Measurements from ENCODE around the gene TAF11L12.
"Not testable (repeated sequence)": the region's sequence is repeated elsewhere in the genome, so short reads cannot be mapped to it uniquely, and the experiment has no call there.

The TAF11L12 gene

DNA sequence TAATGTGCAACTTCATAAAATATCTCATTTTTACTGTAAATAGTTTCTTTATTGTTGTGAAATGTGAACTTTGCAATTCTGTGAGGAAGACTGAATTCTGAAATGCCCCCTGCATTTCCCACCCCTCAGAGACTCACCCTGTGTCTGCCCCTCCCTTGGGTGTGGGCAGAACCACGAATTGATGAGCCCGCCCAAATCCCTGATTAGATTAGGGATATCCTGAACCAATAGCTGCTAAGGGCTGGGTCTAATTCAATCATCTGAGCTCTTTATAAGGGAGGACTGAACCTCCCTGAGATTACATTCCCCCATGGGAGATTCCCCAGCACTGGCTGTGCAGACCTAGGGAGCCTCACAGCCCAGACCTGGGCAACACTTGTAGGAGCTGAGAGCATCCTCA is at the start of gene TAF11L12:
Gene TAF11L12 (plus strand): TSS at position 301 of the 400 bp plus-strand sequence.
- not testable (repeated sequence) for DNase-seq (ENCODE audit: low read depth in 2 of 3, low spot score in 2 of 3)

DNA sequence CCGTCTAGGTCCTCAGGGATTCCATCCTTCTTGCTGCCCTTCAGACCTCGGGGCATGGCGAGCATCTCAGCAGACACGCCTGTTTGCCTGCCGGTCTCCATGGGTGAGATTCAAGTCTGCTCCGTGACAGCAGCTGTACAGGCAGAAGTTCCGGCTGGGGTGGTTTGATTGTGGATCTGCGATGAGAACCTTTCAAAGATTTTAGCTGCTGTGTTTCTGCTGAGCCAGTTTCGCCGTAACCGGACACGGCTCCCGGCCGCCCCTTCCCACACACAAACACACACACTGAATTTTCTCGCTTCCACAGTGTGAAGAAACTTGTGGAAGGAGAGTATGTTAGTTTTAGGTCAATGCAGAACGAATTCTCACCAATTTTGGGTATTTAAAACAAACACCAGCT is 24.5 kb upstream of the TAF11L12 start, which contains the start of gene TAF11L7:
Gene TAF11L7 (minus strand): TSS at position 101 of the 400 bp plus-strand sequence.
- DNase-seq (ENCODE audit: low read depth in 2 of 3, low spot score in 2 of 3), result not testable (repeated sequence)

DNA sequence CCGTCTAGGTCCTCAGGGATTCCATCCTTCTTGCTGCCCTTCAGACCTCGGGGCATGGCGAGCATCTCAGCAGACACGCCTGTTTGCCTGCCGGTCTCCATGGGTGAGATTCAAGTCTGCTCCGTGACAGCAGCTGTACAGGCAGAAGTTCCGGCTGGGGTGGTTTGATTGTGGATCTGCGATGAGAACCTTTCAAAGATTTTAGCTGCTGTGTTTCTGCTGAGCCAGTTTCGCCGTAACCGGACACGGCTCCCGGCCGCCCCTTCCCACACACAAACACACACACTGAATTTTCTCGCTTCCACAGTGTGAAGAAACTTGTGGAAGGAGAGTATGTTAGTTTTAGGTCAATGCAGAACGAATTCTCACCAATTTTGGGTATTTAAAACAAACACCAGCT is 19.3 kb upstream of the TAF11L12 start, which contains the start of gene TAF11L8:
Gene TAF11L8 (minus strand): TSS at position 101 of the 400 bp plus-strand sequence.
- DNase-seq (ENCODE audit: low read depth in 2 of 3, low spot score in 2 of 3), result not testable (repeated sequence)

DNA sequence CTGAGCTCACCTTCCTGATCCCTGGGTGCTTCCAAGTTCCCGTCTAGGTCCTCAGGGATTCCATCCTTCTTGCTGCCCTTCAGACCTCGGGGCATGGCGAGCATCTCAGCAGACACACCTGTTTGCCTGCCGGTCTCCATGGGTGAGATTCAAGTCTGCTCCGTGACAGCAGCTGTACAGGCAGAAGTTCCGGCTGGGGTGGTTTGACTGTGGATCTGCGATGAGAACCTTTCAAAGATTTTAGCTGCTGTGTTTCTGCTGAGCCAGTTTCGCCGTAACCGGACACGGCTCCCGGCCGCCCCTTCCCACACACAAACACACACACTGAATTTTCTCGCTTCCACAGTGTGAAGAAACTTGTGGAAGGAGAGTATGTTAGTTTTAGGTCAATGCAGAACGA is 15.9 kb upstream of the TAF11L12 start, which contains the start of gene TAF11L9:
Gene TAF11L9 (minus strand): TSS at position 140 of the 400 bp plus-strand sequence.
- DNase-seq (ENCODE audit: low read depth in 2 of 3, low spot score in 2 of 3), result not testable (repeated sequence)

DNA sequence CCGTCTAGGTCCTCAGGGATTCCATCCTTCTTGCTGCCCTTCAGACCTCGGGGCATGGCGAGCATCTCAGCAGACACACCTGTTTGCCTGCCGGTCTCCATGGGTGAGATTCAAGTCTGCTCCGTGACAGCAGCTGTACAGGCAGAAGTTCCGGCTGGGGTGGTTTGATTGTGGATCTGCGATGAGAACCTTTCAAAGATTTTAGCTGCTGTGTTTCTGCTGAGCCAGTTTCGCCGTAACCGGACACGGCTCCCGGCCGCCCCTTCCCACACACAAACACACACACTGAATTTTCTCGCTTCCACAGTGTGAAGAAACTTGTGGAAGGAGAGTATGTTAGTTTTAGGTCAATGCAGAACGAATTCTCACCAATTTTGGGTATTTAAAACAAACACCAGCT is 12.5 kb upstream of the TAF11L12 start, which contains the start of gene TAF11L10:
Gene TAF11L10 (minus strand): TSS at position 101 of the 400 bp plus-strand sequence.
- not testable (repeated sequence) for DNase-seq (ENCODE audit: low read depth in 2 of 3, low spot score in 2 of 3)

DNA sequence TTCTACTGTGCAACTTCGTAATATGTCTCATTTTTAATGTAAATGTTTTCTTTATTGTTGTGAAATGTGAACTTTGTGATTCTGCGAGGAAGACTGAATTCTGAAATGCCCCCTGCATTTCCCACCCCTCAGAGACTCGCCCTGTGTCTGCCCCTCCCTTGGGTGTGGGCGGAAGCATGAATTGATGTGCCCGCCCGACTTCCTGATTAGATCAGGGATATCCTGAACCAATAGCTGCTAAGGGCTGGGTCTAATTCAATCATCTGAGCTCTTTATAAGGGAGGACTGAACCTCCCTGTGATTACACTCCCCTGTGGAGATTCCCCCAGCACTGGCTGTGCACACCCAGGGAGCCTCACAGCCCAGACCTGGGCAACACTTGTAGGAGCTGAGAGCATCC is 6.3 kb upstream of the TAF11L12 start, which contains the start of gene TAF11L11:
Gene TAF11L11 (plus strand): TSS at position 304 of the 400 bp plus-strand sequence.
- not testable (repeated sequence) for DNase-seq (ENCODE audit: low read depth in 2 of 3, low spot score in 2 of 3)

DNA sequence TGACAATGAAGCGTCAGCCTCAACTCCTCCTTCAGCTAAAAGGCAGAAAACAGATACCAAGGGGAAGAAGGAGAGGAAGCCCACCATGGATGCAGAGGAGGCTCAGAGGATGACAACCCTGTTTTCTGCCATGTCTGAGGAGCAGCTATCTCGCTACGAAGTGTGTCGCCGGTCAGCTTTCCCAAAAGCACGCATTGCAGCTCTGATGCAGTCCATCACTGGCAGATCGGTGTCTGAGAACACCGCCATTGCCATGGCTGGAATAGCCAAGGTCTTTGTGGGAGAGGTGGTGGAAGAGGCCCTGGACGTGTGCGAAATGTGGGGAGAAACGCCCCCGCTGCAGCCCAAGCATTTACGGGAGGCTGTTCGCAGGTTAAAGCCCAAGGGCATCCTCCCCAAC is 5.2 kb upstream of the TAF11L12 start:
- no peak for DNase-seq (ENCODE audit: low read depth in 2 of 3, low spot score in 2 of 3)

DNA sequence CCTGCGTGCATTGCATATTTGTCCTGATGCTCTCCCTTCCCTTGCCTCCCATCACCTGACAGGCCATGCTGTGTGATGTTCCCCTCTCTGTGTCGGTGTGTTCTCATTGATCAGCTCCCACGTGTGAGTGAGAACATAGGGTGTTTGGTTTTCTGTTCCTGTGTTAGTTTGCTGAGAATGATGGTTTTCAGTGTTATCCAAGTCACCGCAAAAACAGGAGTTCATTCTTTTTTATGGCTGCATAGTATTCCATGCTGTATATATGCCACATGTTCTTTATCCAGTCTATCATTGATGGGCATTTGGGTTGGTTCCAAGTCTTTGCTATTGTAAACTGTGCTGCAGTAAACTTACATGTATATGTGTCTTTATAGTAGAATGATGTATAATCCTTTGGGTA is 2.7 kb upstream of the TAF11L12 start:
- not testable (repeated sequence) for DNase-seq (ENCODE audit: low read depth in 2 of 3, low spot score in 2 of 3)

DNA sequence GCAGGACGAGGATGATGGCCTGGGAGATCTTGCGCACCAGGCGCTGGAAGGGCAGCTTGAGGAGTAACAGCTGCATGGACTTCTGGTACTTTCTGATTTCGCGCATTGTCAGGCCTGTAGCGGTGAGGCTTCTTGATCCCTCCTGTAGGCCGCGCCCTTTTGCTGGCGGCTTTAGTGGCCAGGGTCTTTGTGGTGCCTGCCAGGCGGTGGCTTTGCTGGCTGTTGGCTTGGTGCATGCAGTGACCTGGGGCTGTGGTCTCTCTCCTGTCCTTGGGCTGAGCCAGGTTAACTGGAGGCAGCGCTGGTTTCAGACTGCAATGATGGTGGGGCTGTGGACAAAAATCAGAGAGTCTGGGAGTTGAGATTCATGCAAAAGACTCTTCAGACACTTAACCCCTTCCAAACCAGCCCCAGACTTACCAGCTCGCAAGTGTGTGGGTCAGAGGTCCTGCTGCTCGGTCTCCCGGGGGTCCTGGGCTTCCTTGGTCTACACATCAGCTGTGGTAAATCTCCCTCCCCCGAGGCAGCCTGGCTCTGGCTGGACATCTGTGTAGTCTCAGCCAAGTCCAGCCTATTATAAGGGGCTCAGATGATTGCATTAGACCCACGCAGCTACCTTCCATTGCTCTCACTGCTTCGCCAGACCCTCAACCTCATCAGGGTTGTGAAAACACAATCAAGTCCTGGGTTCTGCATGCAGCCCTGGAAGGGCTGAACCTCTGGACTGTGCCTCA is 4.8 kb downstream of the TAF11L12 start:
- DNase-seq (ENCODE audit: low read depth in 2 of 3, low spot score in 2 of 3), result no peak

DNA sequence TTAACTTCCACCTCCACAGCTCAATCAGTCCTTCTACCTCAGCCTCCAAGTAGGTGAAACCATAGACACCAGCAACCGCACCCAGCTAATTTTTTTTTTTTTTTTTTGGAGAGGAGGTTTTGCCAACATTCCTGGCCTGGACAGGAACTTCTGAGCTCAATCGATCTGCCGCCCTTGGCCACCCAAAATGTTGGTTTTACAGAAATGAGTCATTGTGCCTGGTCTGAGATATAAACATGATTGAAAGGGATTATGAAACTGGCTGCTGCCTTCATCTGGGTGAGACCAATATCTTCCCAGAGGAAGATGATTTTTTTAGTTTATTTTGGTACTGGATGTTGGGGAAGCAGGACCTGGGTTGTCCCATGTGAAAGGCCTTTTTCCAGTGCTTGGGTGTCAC is 9.2 kb downstream of the TAF11L12 start:
- no peak for DNase-seq (ENCODE audit: low read depth in 2 of 3, low spot score in 2 of 3)

DNA sequence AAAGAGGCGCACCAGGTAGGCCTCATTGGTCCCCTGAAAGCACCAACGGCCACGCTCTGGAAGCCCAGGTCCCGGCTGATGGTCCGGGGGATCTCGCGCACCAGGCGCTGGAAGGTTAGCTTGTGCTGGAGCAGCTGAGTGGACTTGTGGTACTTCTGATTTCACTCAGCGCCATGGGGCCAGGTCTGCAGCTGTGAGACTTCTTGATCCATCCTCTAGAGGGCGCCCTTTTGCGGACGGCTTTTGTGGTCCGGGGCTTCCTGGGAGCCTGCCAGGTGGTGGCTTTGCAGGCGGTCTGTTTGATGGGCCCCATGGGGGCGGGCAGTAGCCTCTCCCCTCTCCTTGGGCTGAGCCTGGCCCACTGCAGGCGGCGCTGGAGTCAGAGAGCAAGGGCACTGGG is 10.4 kb downstream of the TAF11L12 start:
- DNase-seq (ENCODE audit: low read depth in 2 of 3, low spot score in 2 of 3), result no peak

DNA sequence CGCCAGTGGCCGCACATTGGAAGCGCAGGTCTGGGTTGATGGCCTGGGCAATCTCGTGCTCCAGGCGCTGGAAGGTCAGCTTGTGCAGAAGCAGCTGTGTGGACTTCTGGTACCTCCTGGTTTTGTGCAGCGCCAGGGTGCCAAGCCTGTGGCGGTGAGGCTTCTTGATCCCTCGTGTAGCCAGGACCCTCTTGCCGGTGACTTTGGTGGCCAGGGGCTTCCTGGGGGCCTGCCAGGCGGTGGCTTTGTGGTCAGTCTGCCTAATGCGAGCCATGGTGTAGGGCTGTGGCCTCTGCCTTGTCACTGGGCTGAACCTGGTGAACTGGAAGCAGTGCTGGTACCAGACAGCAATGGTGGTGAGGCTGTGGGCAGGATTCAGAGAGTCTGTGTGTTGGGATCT is 15.5 kb downstream of the TAF11L12 start:
- DNase-seq (ENCODE audit: low read depth in 2 of 3, low spot score in 2 of 3), result no peak

DNA sequence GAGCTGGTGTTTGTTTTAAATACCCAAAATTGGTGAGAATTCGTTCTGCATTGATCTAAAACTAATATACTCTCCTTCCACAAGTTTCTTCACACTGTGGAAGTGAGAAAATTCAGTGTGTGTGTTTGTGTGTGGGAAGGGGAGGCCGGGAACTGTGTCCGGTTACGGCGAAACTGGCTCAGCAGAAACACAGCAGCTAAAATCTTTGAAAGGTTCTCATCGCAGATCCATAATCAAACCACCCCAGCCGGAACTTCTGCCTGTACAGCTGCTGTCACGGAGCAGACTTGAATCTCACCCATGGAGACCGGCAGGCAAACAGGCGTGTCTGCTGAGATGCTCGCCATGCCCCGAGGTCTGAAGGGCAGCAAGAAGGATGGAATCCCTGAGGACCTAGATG is 21.6 kb downstream of the TAF11L12 start, which contains the start of gene TAF11L13:
Gene TAF11L13 (plus strand): TSS at position 301 of the 400 bp plus-strand sequence.
- not testable (repeated sequence) for DNase-seq (ENCODE audit: low read depth in 2 of 3, low spot score in 2 of 3)

DNA sequence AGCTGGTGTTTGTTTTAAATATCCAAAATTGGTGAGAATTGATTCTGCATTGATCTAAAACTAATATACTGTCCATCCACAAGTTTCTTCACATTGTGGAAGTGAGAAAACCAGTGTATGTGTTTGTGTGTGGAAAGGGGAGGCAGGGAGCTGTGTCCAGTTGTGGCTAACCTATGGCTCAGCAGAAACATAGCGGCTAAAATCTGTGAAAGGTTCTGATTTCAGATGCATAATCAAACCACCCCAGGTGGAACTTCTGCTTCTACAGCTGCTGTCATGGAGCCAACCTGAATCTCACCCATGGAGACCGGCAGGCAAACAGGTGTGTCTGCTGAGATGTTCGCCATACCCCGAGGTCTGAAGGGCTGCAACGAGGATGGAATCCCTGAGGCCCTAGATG is 24.0 kb downstream of the TAF11L12 start, which contains the start of gene TAF11L14:
Gene TAF11L14 (plus strand): TSS at position 301 of the 400 bp plus-strand sequence.
- DNase-seq (ENCODE audit: low read depth in 2 of 3, low spot score in 2 of 3), result no peak

DNA sequence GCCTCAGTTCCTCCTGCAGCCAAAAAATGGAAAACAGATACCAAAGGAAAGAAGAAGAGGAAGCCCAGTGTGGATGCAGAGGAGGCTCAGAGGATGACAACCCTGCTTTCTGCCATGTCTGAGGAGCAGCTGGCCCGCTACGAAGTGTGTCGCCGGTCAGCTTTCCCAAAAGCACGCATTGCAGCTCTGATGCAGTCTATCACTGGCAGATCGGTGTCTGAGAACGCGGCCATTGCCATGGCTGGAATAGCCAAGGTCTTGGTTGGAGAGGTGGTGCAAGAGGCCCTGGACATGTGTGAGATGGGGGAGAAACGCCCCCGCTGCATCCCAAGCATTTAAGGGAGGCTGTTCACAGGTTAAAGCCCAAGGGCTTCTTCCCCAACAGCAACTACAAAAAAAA is 39.0 kb downstream of the TAF11L12 start:
- DNase-seq (ENCODE audit: low read depth in 2 of 3, low spot score in 2 of 3), result not testable (repeated sequence)

DNA sequence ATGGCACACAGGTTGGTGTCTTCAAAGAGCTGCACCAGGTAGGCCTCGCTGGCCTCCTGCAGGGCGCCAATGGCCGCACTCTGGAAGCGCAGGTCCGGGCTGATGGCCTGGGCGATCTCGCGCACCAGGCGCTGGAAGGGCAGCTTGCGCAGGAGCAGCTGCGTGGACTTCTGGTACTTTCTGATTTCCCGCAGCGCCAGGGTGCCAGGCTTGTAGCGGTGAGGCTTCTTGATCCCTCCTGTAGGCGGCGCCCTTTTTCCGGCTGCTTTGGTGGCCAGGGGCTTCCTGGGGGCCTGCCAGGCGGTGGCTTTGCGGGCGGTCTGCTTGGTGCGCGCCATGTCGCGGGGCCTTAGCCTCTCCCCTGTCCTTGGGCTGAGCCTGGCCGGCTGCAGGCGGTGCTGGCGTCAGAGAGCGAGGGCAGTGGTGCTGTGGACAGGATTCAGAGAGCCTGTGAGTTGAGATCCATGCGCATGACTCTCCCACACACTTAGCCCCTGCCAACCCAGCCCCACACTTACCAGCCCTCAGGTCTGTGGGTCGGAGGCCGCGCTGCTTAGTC is 45.1 kb downstream of the TAF11L12 start:
- DNase-seq (ENCODE audit: low read depth in 2 of 3, low spot score in 2 of 3), result not testable (repeated sequence)

DNA sequence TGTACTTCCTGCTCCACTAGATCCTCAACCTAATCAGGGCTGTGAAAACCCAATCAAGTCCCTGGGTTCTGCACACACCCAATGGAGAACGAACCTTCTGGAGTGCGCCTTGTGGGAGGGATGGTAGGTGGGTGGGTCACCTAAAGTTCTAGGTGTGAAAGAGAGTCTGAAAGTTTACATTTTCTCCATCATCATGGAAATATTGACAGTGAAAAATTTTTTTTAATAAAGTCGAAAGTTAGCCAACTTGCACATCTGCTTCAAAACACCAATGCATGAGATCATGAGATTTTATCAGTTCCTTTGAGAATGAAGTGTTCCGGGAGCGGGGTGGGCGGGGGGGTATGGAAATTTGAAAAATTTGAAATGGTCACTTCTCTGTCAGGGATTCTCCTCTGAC is 45.7 kb downstream of the TAF11L12 start:
- DNase-seq (ENCODE audit: low read depth in 2 of 3, low spot score in 2 of 3), result no peak

Measured in activated CD8-positive, alpha-beta memory T cell treated with anti-CD3 and anti-CD28 coated beads for 48 hours (primary cell).